ENCODE results near the gene ENGASE. TPM values are rescaled to one million over a fixed set of nuclear protein-coding genes. Genes with fewer than 3 reads are reported as not detected.

Gene ENGASE
- total and polyA plus RNA-seq, 2 of the 4 experiments (the other 2 are of a cell fraction) = 3.9 to 12.1 TPM

GRCh38 chr17:79101111-79101673, 26.6 kb downstream of the ENGASE start:
- Histone ChIP-seq H3K18ac (ENCODE audit: low read depth, low read length) (no peak overlapping the region), H2AFZ (replicated peaks; ENCODE audit: low read length, poor library complexity) (no peak overlapping the region), H3K23ac (ENCODE audit: low read depth, low read length) (no peak overlapping the region), H3K9me1 (ENCODE audit: insufficient read depth, low read length) (no peaks in the 10 kb centered on the region), H2BK120ac (ENCODE audit: low read depth, low read length) (no peak overlapping the region), H2BK5ac (ENCODE audit: low read depth, low read length, poor library complexity, severe bottlenecking) (no peak overlapping the region), H2BK15ac (ENCODE audit: low read depth, low read length) (no peak overlapping the region), H2AK9ac (replicated peaks; ENCODE audit: low read depth, low read length, poor library complexity) (no peak overlapping the region), H3K4ac (ENCODE audit: low read depth, low read length) (no peak overlapping the region), H3K4me3 (ENCODE audit: insufficient read depth, low read depth, low read length) (no peak overlapping the region), H3K36me3 (ENCODE audit: control insufficient read depth, insufficient read depth, low read length) (no peaks in the 10 kb centered on the region), H3K4me1 (ENCODE audit: control insufficient read depth, insufficient read depth, low read length) (no peaks in the 10 kb centered on the region), H4K91ac (ENCODE audit: insufficient read depth, low read depth, low read length) (no peak overlapping the region), H3K56ac (ENCODE audit: extremely low read depth, insufficient read depth, low read length) (no peak overlapping the region), H4K8ac (ENCODE audit: low read depth in 2 of 2, low read length in 2 of 2) (no peak overlapping the region), H3K14ac (replicated peaks; ENCODE audit: low read depth, low read length) (no peak overlapping the region), H4K5ac (ENCODE audit: low read depth, low read length) (no peak overlapping the region), H3K27me3 (ENCODE audit: control insufficient read depth, insufficient read depth, low read length) (peaks cover 78% of the 10 kb centered on the region), H2AK5ac (ENCODE audit: low read depth, low read length) (no peak overlapping the region), H3K79me1 (ENCODE audit: low read depth in 1 of 2, low read length in 2 of 2) (no peaks in the 10 kb centered on the region), H3K27ac (ENCODE audit: insufficient read depth, low read length) (no peak overlapping the region), H3K9ac (ENCODE audit: low read depth, low read length) (no peak overlapping the region), H4K20me1 (ENCODE audit: insufficient read depth, low read length) (no peaks in the 10 kb centered on the region), H2BK20ac (ENCODE audit: low read depth, low read length) (no peak overlapping the region), H3K9me3 (ENCODE audit: control insufficient read depth, insufficient read depth, low read length) (no peaks in the 10 kb centered on the region), H3K4me2 (ENCODE audit: low read depth, low read length) (no peak overlapping the region)
- BruUV-seq (replicated peaks) = no TSS peak
- 10% methylated on average over 2 of the region's 13 CpGs; no CpG with 5 or more reads in 1 of the 2 experiments for WGBS, 2 experiments (ENCODE audit: extremely low coverage in 2 of 2, insufficient read length in 1 of 2)
- ATAC-seq (ENCODE audit: low read depth) (no peak), DNase-seq (no peak)
- intact Hi-C loops (cut with micrococcal nuclease) (no loop called here), dilution Hi-C loops (cut with HindIII; ENCODE audit: low sequenced_read_pairs, unreplicated experiment) (no loop called here), in situ Hi-C loops (cut with MboI; ENCODE audit: low sequenced_read_pairs) (no loop called here)
- CTCF ChIA-PET = no interaction called here
- POLR2A ChIA-PET (ENCODE audit: unreplicated experiment) = no interaction called here
- TF ChIP-seq MAFK (IDR thresholded peaks at IDR 0.05; ENCODE audit: low read depth, low read length) (no peak), SMC3 (IDR thresholded peaks at IDR 0.05; ENCODE audit: low read depth, low read length) (no peak)
